Measurements from ENCODE around the gene DNM3.

The DNM3 gene

DNA sequence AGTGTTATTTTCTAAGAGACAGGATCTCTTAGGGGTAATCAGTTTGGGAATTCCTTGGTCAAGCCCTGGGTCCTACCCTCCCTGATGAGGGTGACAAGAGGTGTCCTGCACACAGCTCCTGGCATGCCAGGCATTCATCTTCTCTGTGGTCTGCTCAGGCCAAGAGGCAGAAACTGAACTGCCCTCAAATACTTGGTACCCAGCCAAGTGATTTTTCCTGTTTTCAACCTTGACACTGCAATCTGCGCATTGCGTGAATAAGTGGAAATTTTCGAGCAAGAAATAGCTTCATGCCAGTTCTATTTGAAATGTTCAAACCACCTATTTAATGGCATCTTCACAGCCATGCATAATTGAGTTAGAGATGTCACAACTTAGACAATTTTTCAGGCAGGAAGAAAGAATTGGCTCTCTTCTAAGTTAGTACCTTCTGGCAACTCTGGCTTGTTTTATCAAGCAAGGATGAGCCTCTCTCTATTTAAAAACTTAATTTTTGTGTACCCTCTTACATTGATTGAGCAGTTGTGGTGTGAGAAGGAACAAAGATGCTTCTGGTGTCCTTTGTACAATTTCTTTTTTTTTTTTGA, 27.0 kb downstream of the DNM3 start:
- TF ChIP-seq, protein P1, sequence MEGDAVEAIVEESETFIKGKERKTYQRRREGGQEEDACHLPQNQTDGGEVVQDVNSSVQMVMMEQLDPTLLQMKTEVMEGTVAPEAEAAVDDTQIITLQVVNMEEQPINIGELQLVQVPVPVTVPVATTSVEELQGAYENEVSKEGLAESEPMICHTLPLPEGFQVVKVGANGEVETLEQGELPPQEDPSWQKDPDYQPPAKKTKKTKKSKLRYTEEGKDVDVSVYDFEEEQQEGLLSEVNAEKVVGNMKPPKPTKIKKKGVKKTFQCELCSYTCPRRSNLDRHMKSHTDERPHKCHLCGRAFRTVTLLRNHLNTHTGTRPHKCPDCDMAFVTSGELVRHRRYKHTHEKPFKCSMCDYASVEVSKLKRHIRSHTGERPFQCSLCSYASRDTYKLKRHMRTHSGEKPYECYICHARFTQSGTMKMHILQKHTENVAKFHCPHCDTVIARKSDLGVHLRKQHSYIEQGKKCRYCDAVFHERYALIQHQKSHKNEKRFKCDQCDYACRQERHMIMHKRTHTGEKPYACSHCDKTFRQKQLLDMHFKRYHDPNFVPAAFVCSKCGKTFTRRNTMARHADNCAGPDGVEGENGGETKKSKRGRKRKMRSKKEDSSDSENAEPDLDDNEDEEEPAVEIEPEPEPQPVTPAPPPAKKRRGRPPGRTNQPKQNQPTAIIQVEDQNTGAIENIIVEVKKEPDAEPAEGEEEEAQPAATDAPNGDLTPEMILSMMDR (tag by site-specific recombination; IDR thresholded peaks at IDR 0.05): no peak
- no peak for TF ChIP-seq HOXC10 (CRISPR knock-in tag; IDR thresholded peaks at IDR 0.05)
- TF ChIP-seq ZNF48 (tag by site-specific recombination; IDR thresholded peaks at IDR 0.05): no peak
- TF ChIP-seq ZNF777 (tag by site-specific recombination; IDR thresholded peaks at IDR 0.05; ENCODE audit: borderline replicate concordance): no peak
- TF ChIP-seq, protein P2, sequence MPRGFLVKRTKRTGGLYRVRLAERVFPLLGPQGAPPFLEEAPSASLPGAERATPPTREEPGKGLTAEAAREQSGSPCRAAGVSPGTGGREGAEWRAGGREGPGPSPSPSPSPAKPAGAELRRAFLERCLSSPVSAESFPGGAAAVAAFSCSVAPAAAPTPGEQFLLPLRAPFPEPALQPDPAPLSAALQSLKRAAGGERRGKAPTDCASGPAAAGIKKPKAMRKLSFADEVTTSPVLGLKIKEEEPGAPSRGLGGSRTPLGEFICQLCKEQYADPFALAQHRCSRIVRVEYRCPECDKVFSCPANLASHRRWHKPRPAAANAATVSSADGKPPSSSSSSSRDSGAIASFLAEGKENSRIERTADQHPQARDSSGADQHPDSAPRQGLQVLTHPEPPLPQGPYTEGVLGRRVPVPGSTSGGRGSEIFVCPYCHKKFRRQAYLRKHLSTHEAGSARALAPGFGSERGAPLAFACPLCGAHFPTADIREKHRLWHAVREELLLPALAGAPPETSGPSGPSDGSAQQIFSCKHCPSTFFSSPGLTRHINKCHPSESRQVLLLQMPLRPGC (tag by site-specific recombination; IDR thresholded peaks at IDR 0.05): no peak
- Histone ChIP-seq H3K27ac (ENCODE audit: extremely low read depth, low read depth, low read length) (no peak overlapping the region), H3K4me3 (ENCODE audit: low read depth, low read length) (no peak overlapping the region), H3K36me3 (ENCODE audit: control insufficient read depth in 2 of 2, insufficient read depth in 1 of 2, low read length in 2 of 2) (no peaks in the 10 kb centered on the region), H3K4me1 (ENCODE audit: control insufficient read depth, insufficient read depth, low read length) (peaks cover 3% of the 10 kb centered on the region; the same call in 1 of the 2 replicates), H3K9me3 (ENCODE audit: control insufficient read depth, insufficient read depth, low read depth, low read length) (no peaks in the 10 kb centered on the region)
- ChIA-PET CTCF (interaction anchor here (0.6 to 0.7 kb wide), 3 partner anchors 271 to 714 kb away, joined by 3 to 5 read pairs (median 4); no protein-coding TSS in a partner anchor), POLR2A (no interaction called here)

DNA sequence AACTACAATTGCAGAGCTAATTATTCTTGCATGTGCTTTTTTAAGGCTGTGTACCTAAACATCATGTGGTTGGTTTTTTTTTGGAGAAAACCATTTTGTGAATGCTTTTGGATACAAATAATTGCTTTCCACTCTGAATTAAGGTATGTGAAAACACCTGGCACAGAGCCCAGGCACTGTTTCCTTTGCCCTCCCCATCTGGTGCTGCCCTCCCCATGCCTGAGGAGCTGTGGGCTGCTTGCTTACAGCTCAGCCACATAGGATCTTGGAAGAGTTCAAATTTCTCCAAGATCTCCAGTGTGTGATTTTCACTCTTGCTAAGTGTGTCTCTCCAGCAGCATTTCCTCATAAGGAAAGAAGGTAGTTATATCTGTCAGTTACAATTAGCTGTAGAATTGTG, 27.8 kb downstream of the DNM3 start:
- Histone ChIP-seq H3K9me3 (ENCODE audit: control insufficient read depth, insufficient read depth, low read depth, low read length) (no peaks in the 10 kb centered on the region), H3K4me3 (ENCODE audit: low read depth, low read length) (no peak overlapping the region), H3K27ac (ENCODE audit: extremely low read depth, low read depth, low read length) (no peak overlapping the region), H3K4me1 (ENCODE audit: control insufficient read depth, insufficient read depth, low read length) (peaks cover 3% of the 10 kb centered on the region; the same call in 1 of the 2 replicates), H3K36me3 (ENCODE audit: control insufficient read depth in 2 of 2, insufficient read depth in 1 of 2, low read length in 2 of 2) (no peaks in the 10 kb centered on the region)
- ChIA-PET POLR2A (interaction anchor here (1.3 kb wide), 1 partner anchor 28 kb away, joined by 5 read pairs; the partner anchor contains the start of gene DNM3), CTCF (interaction anchor here (0.6 to 1.1 kb wide), 4 partner anchors 7 to 713 kb away, joined by 3 to 5 read pairs (median 5); no protein-coding TSS in a partner anchor)
- TF ChIP-seq, protein P3, sequence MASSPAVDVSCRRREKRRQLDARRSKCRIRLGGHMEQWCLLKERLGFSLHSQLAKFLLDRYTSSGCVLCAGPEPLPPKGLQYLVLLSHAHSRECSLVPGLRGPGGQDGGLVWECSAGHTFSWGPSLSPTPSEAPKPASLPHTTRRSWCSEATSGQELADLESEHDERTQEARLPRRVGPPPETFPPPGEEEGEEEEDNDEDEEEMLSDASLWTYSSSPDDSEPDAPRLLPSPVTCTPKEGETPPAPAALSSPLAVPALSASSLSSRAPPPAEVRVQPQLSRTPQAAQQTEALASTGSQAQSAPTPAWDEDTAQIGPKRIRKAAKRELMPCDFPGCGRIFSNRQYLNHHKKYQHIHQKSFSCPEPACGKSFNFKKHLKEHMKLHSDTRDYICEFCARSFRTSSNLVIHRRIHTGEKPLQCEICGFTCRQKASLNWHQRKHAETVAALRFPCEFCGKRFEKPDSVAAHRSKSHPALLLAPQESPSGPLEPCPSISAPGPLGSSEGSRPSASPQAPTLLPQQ (tag by site-specific recombination; IDR thresholded peaks at IDR 0.05): no peak
- TF ChIP-seq, protein P4, sequence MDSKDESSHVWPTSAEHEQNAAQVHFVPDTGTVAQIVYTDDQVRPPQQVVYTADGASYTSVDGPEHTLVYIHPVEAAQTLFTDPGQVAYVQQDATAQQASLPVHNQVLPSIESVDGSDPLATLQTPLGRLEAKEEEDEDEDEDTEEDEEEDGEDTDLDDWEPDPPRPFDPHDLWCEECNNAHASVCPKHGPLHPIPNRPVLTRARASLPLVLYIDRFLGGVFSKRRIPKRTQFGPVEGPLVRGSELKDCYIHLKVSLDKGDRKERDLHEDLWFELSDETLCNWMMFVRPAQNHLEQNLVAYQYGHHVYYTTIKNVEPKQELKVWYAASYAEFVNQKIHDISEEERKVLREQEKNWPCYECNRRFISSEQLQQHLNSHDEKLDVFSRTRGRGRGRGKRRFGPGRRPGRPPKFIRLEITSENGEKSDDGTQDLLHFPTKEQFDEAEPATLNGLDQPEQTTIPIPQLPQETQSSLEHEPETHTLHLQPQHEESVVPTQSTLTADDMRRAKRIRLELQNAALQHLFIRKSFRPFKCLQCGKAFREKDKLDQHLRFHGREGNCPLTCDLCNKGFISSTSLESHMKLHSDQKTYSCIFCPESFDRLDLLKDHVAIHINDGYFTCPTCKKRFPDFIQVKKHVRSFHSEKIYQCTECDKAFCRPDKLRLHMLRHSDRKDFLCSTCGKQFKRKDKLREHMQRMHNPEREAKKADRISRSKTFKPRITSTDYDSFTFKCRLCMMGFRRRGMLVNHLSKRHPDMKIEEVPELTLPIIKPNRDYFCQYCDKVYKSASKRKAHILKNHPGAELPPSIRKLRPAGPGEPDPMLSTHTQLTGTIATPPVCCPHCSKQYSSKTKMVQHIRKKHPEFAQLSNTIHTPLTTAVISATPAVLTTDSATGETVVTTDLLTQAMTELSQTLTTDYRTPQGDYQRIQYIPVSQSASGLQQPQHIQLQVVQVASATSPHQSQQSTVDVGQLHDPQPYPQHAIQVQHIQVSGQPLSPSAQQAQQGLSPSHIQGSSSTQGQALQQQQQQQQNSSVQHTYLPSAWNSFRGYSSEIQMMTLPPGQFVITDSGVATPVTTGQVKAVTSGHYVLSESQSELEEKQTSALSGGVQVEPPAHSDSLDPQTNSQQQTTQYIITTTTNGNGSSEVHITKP (tag by site-specific recombination; IDR thresholded peaks at IDR 0.05): peak; percentile 23; the same call in 1 of the 2 replicates
- TF ChIP-seq SCRT2 (tag by site-specific recombination; IDR thresholded peaks at IDR 0.05) (no peak), ZNF2 (tag by site-specific recombination; IDR thresholded peaks at IDR 0.05) (no peak), ZNF335 (tag by site-specific recombination; conservative IDR thresholded peaks at IDR 0.05) (peak; percentile 39; the same call in 1 of the 2 replicates), ZNF791 (tag by site-specific recombination; IDR thresholded peaks at IDR 0.05) (no peak)
- TF ChIP-seq, protein P5, sequence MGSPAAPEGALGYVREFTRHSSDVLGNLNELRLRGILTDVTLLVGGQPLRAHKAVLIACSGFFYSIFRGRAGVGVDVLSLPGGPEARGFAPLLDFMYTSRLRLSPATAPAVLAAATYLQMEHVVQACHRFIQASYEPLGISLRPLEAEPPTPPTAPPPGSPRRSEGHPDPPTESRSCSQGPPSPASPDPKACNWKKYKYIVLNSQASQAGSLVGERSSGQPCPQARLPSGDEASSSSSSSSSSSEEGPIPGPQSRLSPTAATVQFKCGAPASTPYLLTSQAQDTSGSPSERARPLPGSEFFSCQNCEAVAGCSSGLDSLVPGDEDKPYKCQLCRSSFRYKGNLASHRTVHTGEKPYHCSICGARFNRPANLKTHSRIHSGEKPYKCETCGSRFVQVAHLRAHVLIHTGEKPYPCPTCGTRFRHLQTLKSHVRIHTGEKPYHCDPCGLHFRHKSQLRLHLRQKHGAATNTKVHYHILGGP (tag by site-specific recombination; IDR thresholded peaks at IDR 0.05): no peak
